HepG2 (cell line): Measurements from ENCODE around the gene ARHGDIA. TPM values are rescaled to one million over a fixed set of nuclear protein-coding genes. Genes with fewer than 3 reads are reported as not detected.

ENCODE experiments used
- AKNA ChIP-seq: sonication (generic); formaldehyde crosslinking; IDR thresholded peaks from 2 replicates; pipeline ENCODE4 v1.4.0; 2020; ENCODE audit warnings: missing genetic modification reagents, borderline replicate concordance
- BHLHE40 ChIP-seq: IDR thresholded peaks from 2 replicates; pipeline ENCODE4 v1.6.1; 2011; ENCODE audit warnings: low read length, improper control_type of control experiment
- DNMT3B ChIP-seq: conservative IDR thresholded peaks from 2 replicates; pipeline ENCODE4 v1.6.1; 2016; ENCODE audit warnings: missing biosample characterization, control low read depth
- E2F1 ChIP-seq: sonication (generic); formaldehyde crosslinking; IDR thresholded peaks from 2 replicates; pipeline ENCODE4 v1.5.0; 2020; ENCODE audit warnings: missing genetic modification reagents
- GTF3A ChIP-seq: sonication (generic); formaldehyde crosslinking; conservative IDR thresholded peaks from 2 replicates; pipeline ENCODE4 v1.4.0; 2020; ENCODE audit warnings: mild to moderate bottlenecking, missing genetic modification reagents
- HMG20B ChIP-seq: conservative IDR thresholded peaks from 2 replicates; pipeline ENCODE4 v1.6.1; 2016; ENCODE audit warnings: missing genetic modification reagents, missing compliant biosample characterization
- KAT8 ChIP-seq: IDR thresholded peaks from 2 replicates; pipeline ENCODE4 v1.6.1; 2016; ENCODE audit warnings: missing genetic modification reagents, missing compliant biosample characterization
- POGZ ChIP-seq: sonication (generic); formaldehyde crosslinking; IDR thresholded peaks from 2 replicates; pipeline ENCODE4 v1.4.0; 2020; ENCODE audit warnings: mild to moderate bottlenecking, missing genetic modification reagents
- PRPF4 ChIP-seq: fragments of 200-400 bp; formaldehyde crosslinking; IDR thresholded peaks from 2 replicates; pipeline ENCODE4 v1.6.1; 2016; ENCODE audit warnings: low read length, low read depth; ENCODE audit not compliant: poor library complexity, severe bottlenecking
- RBM39 ChIP-seq: fragments of 200-400 bp; formaldehyde crosslinking; IDR thresholded peaks from one replicate; pipeline ENCODE4 v1.6.1; 2018; ENCODE audit warnings: antibody characterized with exemption, mild to moderate bottlenecking, low read depth, low read length; ENCODE audit not compliant: poor library complexity, severe bottlenecking
- TBX3 ChIP-seq: fragments of 450-650 bp; IDR thresholded peaks from 2 replicates; pipeline ENCODE4 v1.6.1; 2017; ENCODE audit warnings: antibody characterized with exemption, mild to moderate bottlenecking, inconsistent platforms, borderline replicate concordance
- ZNF205 ChIP-seq: IDR thresholded peaks from 2 replicates; pipeline ENCODE4 v1.6.1; 2018; ENCODE audit warnings: missing biosample characterization, missing genetic modification reagents
- ZNF235 ChIP-seq: sonication (generic); formaldehyde crosslinking; IDR thresholded peaks from 2 replicates; pipeline ENCODE4 v1.8.1; 2023; ENCODE audit warnings: mild to moderate bottlenecking, missing genetic modification reagents, borderline replicate concordance
- ZNF383 ChIP-seq: sonication (generic); formaldehyde crosslinking; IDR thresholded peaks from 2 replicates; pipeline ENCODE4 v1.4.0; 2020; ENCODE audit warnings: missing genetic modification reagents, mild to moderate bottlenecking, borderline replicate concordance
- ZSCAN31 ChIP-seq: sonication (generic); formaldehyde crosslinking; IDR thresholded peaks from 2 replicates; pipeline ENCODE4 v1.5.0; 2020; ENCODE audit warnings: low read depth, mild to moderate bottlenecking, missing genetic modification reagents
- ZSCAN5A ChIP-seq: sonication (generic); formaldehyde crosslinking; IDR thresholded peaks from 2 replicates; pipeline ENCODE4 v1.8.0; 2022; ENCODE audit warnings: mild to moderate bottlenecking, missing genetic modification reagents, borderline replicate concordance
- polyA plus RNA-seq, 8 experiments: library from polyadenylated mRNA; depleted of rRNA in 3 of 8; stranded (reverse) in 7 of 8; unstranded in 1 of 8; fragments of >200 nt; fragmentation: Illumina TruSeq in 4 of 8; extraction: Trizol in 4 of 8; gene quantifications; 2 replicates each; pipeline versions ENCODE4 v1.2.1 to v1.2.3, GENCODE V29; 2011 to 2016; ENCODE audit warnings: low read depth in 4 of 8, missing spikeins in 1 of 8, mixed read lengths in 1 of 8; ENCODE audit not compliant: insufficient read depth in 1 of 8
- total RNA-seq, 5 experiments: library from RNA; depleted of rRNA; stranded (reverse); fragments of >200 nt; fragmentation: Illumina TruSeq; extraction: Trizol; gene quantifications; 2 replicates each; pipeline ENCODE4 v1.2.3, GENCODE V29; 2016; ENCODE audit warnings: low read depth in 1 of 5
- TF ChIP-seq, protein P1 (sequence below): sonication (generic); formaldehyde crosslinking; IDR thresholded peaks from 2 replicates; pipeline ENCODE4 v1.5.0; 2020; ENCODE audit warnings: mild to moderate bottlenecking, missing genetic modification reagents

ARHGDIA gene
- total and polyA plus RNA-seq, 2 of the 13 experiments (the other 11 are each of a cell fraction or from before 2014, with no cell fraction given), result 40.0 to 64.0 TPM

DNA sequence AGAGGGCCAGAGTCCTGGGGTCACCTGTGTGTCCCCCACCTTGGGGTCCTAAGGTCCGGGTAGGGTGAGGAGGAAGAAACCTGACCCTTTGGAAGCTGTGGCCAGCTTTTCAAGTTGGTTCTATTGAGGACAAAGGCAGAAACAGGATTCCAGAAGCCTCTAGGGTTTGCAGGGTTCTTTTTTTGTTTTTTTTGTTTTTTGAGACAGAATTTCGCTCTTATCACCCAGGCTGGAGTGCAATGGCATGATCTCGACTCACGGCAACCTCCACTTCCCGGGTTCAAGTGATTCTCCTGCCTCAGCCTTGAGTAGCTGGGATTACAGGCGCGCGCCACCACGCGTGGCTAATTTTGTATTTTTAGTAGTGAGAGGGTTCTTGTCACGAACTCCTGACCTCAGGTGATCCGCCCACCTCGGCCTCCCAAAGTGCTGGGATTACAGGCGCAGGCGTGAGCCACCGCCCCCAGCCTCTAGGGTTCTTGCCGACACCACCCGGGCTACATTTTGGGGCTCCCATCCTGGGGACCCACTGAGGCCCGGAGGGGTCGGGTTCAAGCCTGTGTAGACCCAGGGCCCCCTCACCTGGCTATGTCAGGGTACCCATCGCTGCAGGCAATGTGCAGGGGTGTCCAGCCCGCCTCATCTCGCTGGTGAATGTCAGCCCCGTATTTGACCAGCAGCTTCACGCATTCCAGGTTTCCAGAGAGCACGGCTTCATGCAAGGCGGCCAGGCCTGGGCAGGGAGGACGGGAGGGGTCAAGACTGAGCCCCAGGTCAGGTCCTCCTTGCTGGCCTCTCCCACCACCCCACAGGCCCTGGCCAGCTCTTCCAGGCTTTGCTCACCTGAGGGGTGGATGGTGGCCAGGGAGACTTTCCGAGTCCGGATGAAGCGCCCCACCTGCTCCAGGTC is 37.0 kb downstream of the ARHGDIA start (continued):
- no peak for TF ChIP-seq ZSCAN5A
- TF ChIP-seq GTF3A, result no peak
- no peak for TF ChIP-seq BHLHE40
- TF ChIP-seq KAT8 (CRISPR knock-in tag), result no peak
- TF ChIP-seq PRPF4, result peak; percentile 42
- TF ChIP-seq POGZ (CRISPR knock-in tag), result 0 out of 2 replicates have a peak, but pooled peaks have one; percentile 11
- no peak for TF ChIP-seq ZNF205 (CRISPR knock-in tag)
- TF ChIP-seq, protein P1, sequence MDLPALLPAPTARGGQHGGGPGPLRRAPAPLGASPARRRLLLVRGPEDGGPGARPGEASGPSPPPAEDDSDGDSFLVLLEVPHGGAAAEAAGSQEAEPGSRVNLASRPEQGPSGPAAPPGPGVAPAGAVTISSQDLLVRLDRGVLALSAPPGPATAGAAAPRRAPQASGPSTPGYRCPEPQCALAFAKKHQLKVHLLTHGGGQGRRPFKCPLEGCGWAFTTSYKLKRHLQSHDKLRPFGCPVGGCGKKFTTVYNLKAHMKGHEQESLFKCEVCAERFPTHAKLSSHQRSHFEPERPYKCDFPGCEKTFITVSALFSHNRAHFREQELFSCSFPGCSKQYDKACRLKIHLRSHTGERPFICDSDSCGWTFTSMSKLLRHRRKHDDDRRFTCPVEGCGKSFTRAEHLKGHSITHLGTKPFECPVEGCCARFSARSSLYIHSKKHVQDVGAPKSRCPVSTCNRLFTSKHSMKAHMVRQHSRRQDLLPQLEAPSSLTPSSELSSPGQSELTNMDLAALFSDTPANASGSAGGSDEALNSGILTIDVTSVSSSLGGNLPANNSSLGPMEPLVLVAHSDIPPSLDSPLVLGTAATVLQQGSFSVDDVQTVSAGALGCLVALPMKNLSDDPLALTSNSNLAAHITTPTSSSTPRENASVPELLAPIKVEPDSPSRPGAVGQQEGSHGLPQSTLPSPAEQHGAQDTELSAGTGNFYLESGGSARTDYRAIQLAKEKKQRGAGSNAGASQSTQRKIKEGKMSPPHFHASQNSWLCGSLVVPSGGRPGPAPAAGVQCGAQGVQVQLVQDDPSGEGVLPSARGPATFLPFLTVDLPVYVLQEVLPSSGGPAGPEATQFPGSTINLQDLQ (CRISPR knock-in tag), result 0 out of 2 replicates have a peak, but pooled peaks have one; percentile 8
- TF ChIP-seq AKNA (CRISPR knock-in tag), result no peak
- no peak for TF ChIP-seq TBX3
- TF ChIP-seq HMG20B (CRISPR knock-in tag), result peak; percentile 2; the same call in 1 of the 2 replicates
- TF ChIP-seq RBM39, result peak; percentile 9
- TF ChIP-seq DNMT3B (CRISPR knock-in tag), result no peak
- no peak for TF ChIP-seq E2F1 (CRISPR knock-in tag)
- 0 out of 2 replicates have a peak, but pooled peaks have one; percentile 4 for TF ChIP-seq ZSCAN31 (CRISPR knock-in tag)
- 0 out of 2 replicates have a peak, but pooled peaks have one; percentile 31 for TF ChIP-seq ZNF383 (CRISPR knock-in tag)
- TF ChIP-seq ZNF235 (CRISPR knock-in tag), result 0 out of 2 replicates have a peak, but pooled peaks have one; percentile 9
